K562 (cell line): ENCODE data around the gene LRRC74B. TPM values are rescaled to one million over a fixed set of nuclear protein-coding genes. Genes with fewer than 3 reads are reported as not detected.
A peak's percentile ranks its signal among the peaks of the same experiment; 100 is the strongest.

Experiments
- BACH1 ChIP-seq: fragments of 200-800 bp; sonication (Bioruptor generic); IDR thresholded peaks from 2 replicates; pipeline ENCODE4 v1.6.1; 2016; ENCODE audit warnings: missing genetic modification characterization, missing compliant biosample characterization
- CHD7 ChIP-seq: fragments of 200-600 bp; sonication (generic); IDR thresholded peaks from one replicate; pipeline ENCODE4 v1.6.1; 2012; ENCODE audit warnings: mild to moderate bottlenecking, low read depth, low read length, inconsistent platforms
- HDAC6 ChIP-seq: IDR thresholded peaks from 2 replicates; pipeline ENCODE4 v1.6.1; 2012; ENCODE audit warnings: low read depth, mild to moderate bottlenecking, control low read depth, inconsistent platforms, low read length, moderate library complexity
- USF2 ChIP-seq: sonication (generic); formaldehyde crosslinking; IDR thresholded peaks from 2 replicates; pipeline ENCODE4 v1.5.0; 2020; ENCODE audit warnings: missing genetic modification reagents
- ZNF12 ChIP-seq: sonication (generic); formaldehyde crosslinking; IDR thresholded peaks from 2 replicates; pipeline ENCODE4 v1.4.0; 2020; ENCODE audit warnings: mild to moderate bottlenecking, missing genetic modification reagents
- ZNF592 ChIP-seq: fragments of 450-650 bp; IDR thresholded peaks from 2 replicates; pipeline ENCODE4 v1.6.1; 2017; ENCODE audit warnings: antibody characterized with exemption, mild to moderate bottlenecking
- polyA plus RNA-seq, 8 experiments: library from polyadenylated mRNA; depleted of rRNA in 4 of 8; stranded (reverse) in 5 of 8; unstranded in 3 of 8; fragments of >200 nt; fragmentation: Nextera tagmentation in 2 of 8; fragmentation: Illumina TruSeq in 1 of 8; extraction: Ambion mirVana in 2 of 8; extraction: Trizol in 1 of 8; gene quantifications; 2 replicates each; pipeline versions ENCODE4 v1.2.1 to v1.2.3, GENCODE V29; 2011 to 2014; ENCODE audit warnings: inconsistent platforms in 1 of 8, missing spikeins in 1 of 8
- total RNA-seq, 7 experiments: library from RNA; depleted of rRNA in 6 of 7; stranded (reverse); fragments of >200 nt in 6 of 7; fragmentation: Illumina TruSeq in 2 of 7; extraction: Trizol in 2 of 7; gene quantifications; 2 replicates each; pipeline versions ENCODE4 v1.2.1 to v1.2.3, GENCODE V29; 2011 to 2021; ENCODE audit warnings: low replicate concordance in 1 of 7

LRRC74B gene
- total and polyA plus RNA-seq, 9 of the 15 experiments (the other 6 are each of a cell fraction or from before 2014, with no cell fraction given) = not detected

- TF ChIP-seq USF2 (CRISPR knock-in tag) = no peak
- no peak for TF ChIP-seq ZNF12
- peak; percentile 41 for TF ChIP-seq CHD7
- no peak for TF ChIP-seq ZNF592
- 0 out of 2 replicates have a peak, but pooled peaks have one; percentile 34 for TF ChIP-seq HDAC6
- TF ChIP-seq BACH1 (tag) = no peak
Observed at GRCh38 chr22:20999350-21000206, 46.2 kb upstream of the LRRC74B start (continued).
